Dedifferentiated amniotic fluid mesenchymal stem cell (primary cell): ENCODE data around the gene RIMS3.
A peak's percentile ranks its signal among the peaks of the same experiment; 100 is the strongest.
"Not testable (repeated sequence)": the region's sequence is repeated elsewhere in the genome, so short reads cannot be mapped to it uniquely, and the experiment has no call there.

Source experiments
- DNase-seq: peaks from one replicate; pipeline ENCODE4 v3.0.0-alpha.2; 2016; ENCODE audit errors: extremely low spot score

The RIMS3 gene

GRCh38 chr1:40665335-40666171 is at the start of gene RIMS3:
TSS of gene RIMS3 (minus strand) at chr1:40665682. CDS start at chr1:40641925, 23,757 bp downstream.
- DNase-seq: no peak

DNA sequence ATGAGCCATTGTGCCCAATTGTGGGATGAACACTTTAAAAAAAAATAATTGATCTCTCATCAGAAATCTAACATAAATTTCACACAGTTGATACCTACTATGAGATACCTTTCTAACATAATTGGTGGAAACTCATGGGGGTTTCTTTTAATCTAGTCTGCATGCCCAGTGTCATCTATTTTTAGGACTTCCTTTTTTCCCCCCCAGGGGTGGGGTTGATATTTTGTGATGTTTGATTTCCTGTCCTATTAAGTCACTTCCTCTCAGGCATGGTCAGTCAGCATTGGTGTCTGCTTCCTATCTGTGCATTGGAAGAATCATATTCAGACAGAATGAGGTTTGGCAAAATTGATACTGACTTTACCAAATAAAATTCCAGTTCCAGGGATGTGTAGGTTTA is 47.5 kb upstream of the RIMS3 start:
- no peak for DNase-seq

DNA sequence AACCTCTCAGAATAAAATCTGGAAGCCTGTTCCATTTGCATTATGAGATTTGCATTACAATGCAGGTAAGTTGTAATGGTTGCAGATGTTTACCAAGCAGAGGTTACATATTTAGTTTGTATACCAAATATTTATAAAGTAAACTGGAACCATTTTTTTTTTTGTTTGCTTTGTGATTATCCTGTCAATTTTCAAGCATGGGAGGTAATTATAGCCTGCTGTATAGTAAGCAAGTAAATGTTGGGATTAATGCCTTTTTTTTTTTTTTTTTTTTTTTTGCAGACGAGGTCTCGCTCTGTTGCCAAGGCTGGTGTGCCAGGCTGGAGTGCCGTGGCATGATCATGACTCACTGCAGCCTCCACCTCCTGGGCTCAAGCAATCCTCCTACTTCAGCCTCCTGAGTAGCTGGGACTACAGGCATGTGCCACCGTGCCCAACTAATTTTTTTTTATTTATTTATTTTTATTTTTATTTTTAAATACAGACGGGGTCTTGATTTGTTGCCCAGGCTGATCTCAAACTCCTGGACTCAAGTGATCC is 47.0 kb upstream of the RIMS3 start:
- DNase-seq: no peak

- no peak for DNase-seq
Observed at GRCh38 chr1:40711465-40712404, 46.3 kb upstream of the RIMS3 start.

DNA sequence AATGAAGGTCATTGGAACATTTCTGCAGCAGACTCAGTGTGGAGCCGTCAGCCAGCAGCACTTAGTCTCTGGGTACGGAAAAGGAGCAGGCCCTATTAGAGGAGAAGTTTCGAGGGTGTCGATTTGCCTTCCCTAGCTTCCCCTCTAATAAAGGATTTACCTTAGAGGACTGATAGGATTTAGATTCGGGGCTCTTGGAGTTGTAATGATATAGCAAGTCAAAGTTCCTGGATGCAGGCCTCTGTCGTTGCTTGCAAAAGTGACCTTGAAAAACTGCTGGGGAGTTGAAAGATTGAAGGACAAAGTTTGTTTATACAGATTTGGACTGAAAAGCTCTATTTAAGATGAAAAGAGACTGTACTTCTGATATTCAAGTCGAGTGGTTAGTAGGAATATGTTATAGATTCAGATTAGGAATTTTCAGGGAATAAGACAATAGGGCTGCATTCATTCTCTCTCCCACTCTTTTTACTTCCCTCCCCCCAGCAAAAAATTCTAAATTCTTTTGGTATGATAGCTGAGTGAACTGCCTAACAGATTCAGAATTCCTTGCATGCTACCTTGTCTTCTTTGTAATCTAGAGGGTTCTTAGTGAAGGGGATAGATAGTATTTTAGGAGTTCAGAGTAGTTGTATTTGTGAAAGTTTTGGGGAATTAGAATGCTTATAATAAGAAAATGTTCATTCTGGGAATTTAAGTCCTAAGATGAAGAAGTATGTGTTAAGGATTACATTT is 45.3 kb upstream of the RIMS3 start:
- DNase-seq: no peak

DNA sequence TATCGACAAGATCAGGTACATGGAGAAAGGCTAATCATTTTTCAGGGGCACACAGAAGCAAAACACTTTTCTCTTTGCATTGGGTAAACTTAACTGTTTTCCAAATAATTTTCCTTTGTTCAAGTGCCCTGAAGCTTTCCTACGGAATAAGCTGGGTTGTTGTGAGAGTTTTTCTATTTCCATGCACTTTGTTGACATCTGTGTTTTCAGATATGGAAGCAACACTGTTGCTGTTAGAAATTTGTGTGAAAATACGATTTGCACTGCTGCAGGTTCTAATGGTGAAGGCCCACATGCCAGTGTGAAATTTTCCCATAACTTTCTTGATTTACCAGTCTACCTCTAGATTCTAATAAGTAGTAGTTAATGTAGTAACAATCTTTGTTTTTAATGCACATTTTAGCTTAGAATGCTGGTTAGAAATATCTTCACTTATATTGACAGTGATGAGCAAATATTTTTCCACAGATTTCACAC is 44.4 kb upstream of the RIMS3 start:
- no peak for DNase-seq

DNA sequence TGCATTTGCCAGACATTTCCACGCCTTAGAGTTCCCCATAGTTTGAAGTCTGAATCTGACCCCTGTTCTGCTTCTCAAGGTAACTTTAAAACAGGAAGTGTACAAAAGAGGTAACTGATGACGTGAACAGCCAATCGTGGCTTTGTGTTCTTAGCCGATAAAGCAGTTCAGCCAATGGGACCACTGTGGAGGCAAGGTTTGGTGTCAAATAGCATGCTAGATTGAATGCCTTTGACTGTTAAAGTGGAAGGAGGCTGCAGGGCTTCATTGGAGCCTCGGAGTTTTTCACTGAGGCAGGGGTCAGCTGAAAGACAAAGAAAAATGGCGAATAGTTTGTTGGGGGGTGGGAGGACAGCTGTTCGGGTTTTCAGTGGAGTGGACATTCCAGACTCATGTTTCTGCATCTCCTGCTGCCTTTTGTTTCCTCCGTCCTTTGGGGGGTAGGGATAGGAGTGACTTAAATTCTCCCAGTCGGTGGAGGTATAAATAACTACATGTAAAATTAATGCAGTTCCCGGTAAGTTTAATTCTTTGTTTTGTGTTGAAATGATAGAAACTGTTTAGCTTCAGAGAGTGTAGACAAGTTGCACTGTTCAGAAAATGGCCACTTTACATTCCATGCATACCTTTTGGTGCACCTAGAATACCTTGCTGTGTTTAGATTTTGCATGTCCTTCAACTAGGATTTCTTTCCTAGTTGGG is 43.8 kb upstream of the RIMS3 start:
- peak; percentile 96 for DNase-seq

DNA sequence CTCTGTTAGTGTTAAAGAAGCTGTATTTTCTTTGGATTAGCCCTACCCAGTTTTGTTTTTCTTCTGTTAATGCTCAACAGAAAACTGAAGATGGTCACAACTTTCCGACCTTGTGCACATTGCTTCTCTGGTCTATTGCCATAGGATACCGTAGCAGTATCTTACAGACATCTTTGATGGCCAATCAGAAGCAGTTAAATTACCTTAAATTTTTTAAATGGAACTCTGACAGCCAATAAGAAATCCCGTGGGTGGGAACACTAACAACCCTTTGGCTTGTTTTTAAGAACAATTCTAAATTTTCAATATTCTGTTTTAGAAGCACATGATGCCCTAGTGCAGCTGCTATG is 43.2 kb upstream of the RIMS3 start:
- peak; percentile 87 for DNase-seq

GRCh38 chr1:40706626-40707025 is 41.1 kb upstream of the RIMS3 start:
- DNase-seq: no peak

- no peak for DNase-seq
Observed at GRCh38 chr1:40704817-40705733, 39.6 kb upstream of the RIMS3 start.

DNA sequence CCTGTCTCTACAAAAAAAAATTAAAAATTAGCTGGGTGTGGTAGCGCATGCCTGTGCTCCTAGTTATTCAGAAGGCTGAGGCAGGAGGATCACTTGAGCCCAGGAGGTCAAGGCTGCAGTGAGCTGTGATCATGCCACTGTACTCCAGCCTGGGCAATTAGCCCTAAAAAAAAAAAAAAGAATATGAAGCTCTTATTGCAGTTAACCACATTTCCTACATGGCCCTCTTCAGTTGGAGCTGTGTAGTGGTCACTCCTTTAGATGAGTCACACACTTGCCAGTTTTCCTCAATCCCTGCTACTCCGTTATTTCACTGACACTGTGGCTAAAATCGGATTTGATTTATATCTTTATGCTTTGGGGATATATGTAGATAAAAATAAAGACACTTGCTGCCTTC is 37.8 kb upstream of the RIMS3 start:
- no peak for DNase-seq

- not testable (repeated sequence) for DNase-seq
Observed at GRCh38 chr1:40702810-40703209, 37.3 kb upstream of the RIMS3 start.

- no peak for DNase-seq
Observed at GRCh38 chr1:40701684-40702083, 36.2 kb upstream of the RIMS3 start.

GRCh38 chr1:40699787-40700186 is 34.3 kb upstream of the RIMS3 start:
- DNase-seq: no peak

DNA sequence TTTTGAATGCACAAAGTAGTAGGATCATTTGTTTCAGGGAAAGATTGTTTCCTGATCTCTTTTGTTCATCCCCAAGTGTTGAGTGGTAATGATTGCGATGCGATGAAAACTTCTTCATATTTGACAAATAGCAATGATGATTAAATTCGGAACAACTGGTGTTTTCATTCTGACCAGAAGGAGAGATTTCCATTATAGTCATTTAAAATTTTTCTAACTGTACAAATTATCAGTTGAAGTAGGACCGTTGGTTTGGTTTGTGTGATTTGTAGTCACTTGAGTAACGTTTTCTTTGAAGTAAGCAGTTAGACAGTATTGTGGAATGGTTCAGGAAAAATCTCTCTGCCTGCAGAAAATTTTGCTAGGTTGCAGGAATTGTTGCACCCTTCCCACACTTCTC is 32.0 kb upstream of the RIMS3 start:
- no peak for DNase-seq

GRCh38 chr1:40696294-40696693 is 30.8 kb upstream of the RIMS3 start:
- DNase-seq: no peak

- no peak for DNase-seq
Observed at GRCh38 chr1:40694353-40694874, 28.9 kb upstream of the RIMS3 start.

GRCh38 chr1:40693425-40693824 is 27.9 kb upstream of the RIMS3 start:
- DNase-seq: no peak

DNA sequence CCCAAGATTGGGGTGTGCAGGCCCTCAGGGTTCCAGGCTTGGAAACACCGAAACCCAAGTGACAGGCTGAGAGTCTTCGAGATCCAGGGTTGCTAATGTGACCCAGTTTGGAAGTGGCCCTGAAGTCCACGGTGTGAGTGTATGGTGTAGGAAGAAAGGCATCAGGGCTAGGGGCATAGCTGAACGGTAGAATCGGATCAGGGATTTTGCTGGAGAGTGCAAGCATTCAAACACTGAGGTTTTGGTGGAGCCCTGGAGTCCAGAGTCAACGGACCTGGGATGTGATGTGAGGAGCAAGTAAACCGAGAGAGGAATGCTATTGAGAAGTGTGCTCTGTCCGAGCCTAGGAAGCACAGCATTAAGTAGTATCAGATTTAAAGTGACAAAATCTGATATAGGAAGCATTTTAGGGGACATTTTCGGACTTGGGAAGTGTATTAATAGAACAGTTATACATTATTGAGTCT is 27.0 kb upstream of the RIMS3 start:
- no peak for DNase-seq
